ENCODE measurements around the gene HEG1. TPM values are rescaled to one million over a fixed set of nuclear protein-coding genes. Genes with fewer than 3 reads are reported as not detected.

Gene HEG1
- total RNA-seq, 2 donors from 2014 or later: 202 to 210 TPM

Other genes starting within 250 kb of the HEG1 start
- gene ITGB5, start 168.6 kb downstream of the HEG1 start, total RNA-seq: 100 to 1,000 TPM in 1 of 2 donors, 10 to 100 TPM in 1; 84.0 to 182 TPM
- gene MUC13, start 121.2 kb downstream of the HEG1 start, total RNA-seq: not detected
- gene SLC12A8, start 156.8 kb upstream of the HEG1 start, total RNA-seq: 1 to 10 TPM; 1.1 to 1.9 TPM

Data from right atrium auricular region (tissue), 2 donors.